ES-I3 (cell line): ENCODE results near the gene ZNF485.
"Not testable (repeated sequence)": the region's sequence is repeated elsewhere in the genome, so short reads cannot be mapped to it uniquely, and the experiment has no call there.

Experiments used
- H3K36me3 ChIP-seq: 2 replicates; pipeline ENCODE4 v1.6.1; 2013; ENCODE audit warnings: mild to moderate bottlenecking, low read length, control low read depth, moderate library complexity; ENCODE audit not compliant: insufficient read depth
- H3K4me1 ChIP-seq: 2 replicates; pipeline ENCODE4 v1.6.1; 2013; ENCODE audit warnings: mild to moderate bottlenecking, control low read depth, low read length; ENCODE audit not compliant: insufficient read depth
- H3K9ac ChIP-seq: 2 replicates; pipeline ENCODE4 v1.6.1; 2013; ENCODE audit warnings: low read depth, mild to moderate bottlenecking, low read length, moderate library complexity
- H3K9me3 ChIP-seq: 2 replicates; pipeline ENCODE4 v1.6.1; 2013; ENCODE audit warnings: mild to moderate bottlenecking, low read length, moderate library complexity; ENCODE audit not compliant: control insufficient read depth, insufficient read depth

ZNF485 gene

GRCh38 chr10:43591303-43591904 is 14.8 kb upstream of the ZNF485 start:
- H3K36me3 ChIP-seq: no peaks in the 10 kb centered on the region
- H3K4me1 ChIP-seq: no peaks in the 10 kb centered on the region
- H3K9ac ChIP-seq: no peak overlapping the region
- H3K9me3 ChIP-seq: peaks cover 8% of the 10 kb centered on the region; the same call in 1 of the 2 replicates

GRCh38 chr10:43594944-43595589 is 11.2 kb upstream of the ZNF485 start:
- no peaks in the 10 kb centered on the region for H3K36me3 ChIP-seq
- H3K4me1 ChIP-seq: no peaks in the 10 kb centered on the region
- no peak overlapping the region for H3K9ac ChIP-seq
- H3K9me3 ChIP-seq: peaks cover 11% of the 10 kb centered on the region

GRCh38 chr10:43595739-43596298 is 10.4 kb upstream of the ZNF485 start:
- no peak overlapping the region for H3K9ac ChIP-seq
- peaks cover 11% of the 10 kb centered on the region for H3K9me3 ChIP-seq

DNA sequence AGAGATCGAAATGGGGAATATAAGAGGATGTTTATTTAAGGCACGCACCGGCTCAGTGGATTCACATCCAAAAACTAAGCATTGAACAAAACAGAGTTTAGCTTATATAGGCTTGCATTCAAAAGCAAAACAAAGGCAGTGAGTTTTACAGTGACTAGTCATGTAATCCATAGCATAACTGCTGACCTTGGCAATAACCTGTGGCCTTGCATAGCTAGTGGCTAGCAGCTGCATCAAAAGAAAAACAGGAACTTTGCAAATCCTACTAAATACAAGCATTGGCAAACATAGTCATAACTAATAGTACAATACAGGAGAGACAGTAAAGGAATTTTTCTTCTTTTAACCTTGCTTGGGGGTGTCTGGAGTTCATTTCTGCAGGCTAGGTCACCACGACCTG is 9.7 kb upstream of the ZNF485 start:
- no peaks in the 10 kb centered on the region for H3K4me1 ChIP-seq
- H3K36me3 ChIP-seq: no peaks in the 10 kb centered on the region
- peaks cover 11% of the 10 kb centered on the region for H3K9me3 ChIP-seq
- H3K9ac ChIP-seq: no peak overlapping the region

More at GRCh38 chr10:43595739-43596298, 10.4 kb upstream of the ZNF485 start:
- Histone ChIP-seq H3K36me3 (no peaks in the 10 kb centered on the region), H3K4me1 (no peaks in the 10 kb centered on the region)

- no peaks in the 10 kb centered on the region for H3K36me3 ChIP-seq
- no peaks in the 10 kb centered on the region for H3K4me1 ChIP-seq
- H3K9me3 ChIP-seq: peaks cover 9% of the 10 kb centered on the region; the same call in 1 of the 2 replicates
- H3K9ac ChIP-seq: no peak overlapping the region
Measured at GRCh38 chr10:43598446-43598845, 7.8 kb upstream of the ZNF485 start.

GRCh38 chr10:43599333-43599732 is 6.9 kb upstream of the ZNF485 start:
- Histone ChIP-seq H3K36me3 (no peaks in the 10 kb centered on the region), H3K9ac (no peak overlapping the region), H3K4me1 (no peaks in the 10 kb centered on the region), H3K9me3 (peaks cover 3% of the 10 kb centered on the region; the same call in 1 of the 2 replicates)

DNA sequence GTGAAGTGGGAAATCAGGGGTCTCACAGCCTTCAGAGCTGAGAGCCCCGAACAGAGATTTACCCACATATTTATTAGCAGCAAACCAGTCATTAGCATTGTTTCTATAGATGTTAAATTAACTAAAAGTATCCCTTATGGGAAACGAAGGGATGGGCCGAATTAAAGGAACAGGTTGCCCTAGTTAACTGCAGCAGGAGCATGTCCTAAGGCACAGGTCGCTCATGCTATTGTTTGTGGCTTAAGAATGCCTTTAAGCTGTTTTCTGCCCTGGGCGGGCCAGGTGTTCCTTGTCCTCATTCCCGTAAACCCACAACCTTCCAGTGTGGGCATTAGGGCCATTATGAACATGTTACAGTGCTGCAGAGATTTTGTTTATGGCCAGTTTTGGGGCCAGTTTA is 4.7 kb upstream of the ZNF485 start:
- H3K9me3 ChIP-seq, H3K4me1 ChIP-seq, H3K36me3 ChIP-seq, H3K9ac ChIP-seq: not testable (repeated sequence)

- H3K9ac ChIP-seq: peak overlapping the region; percentile 67; the same call in 1 of the 2 replicates
- H3K4me1 ChIP-seq: no peaks in the 10 kb centered on the region
Measured at GRCh38 chr10:43605850-43606322, 352 bp upstream of the ZNF485 start.

GRCh38 chr10:43607199-43607573 is 948 bp downstream of the ZNF485 start:
- peak overlapping the region; percentile 67 for H3K9ac ChIP-seq
- H3K9me3 ChIP-seq: no peaks in the 10 kb centered on the region
- peaks cover 8% of the 10 kb centered on the region; the same call in 1 of the 2 replicates for H3K36me3 ChIP-seq
- H3K4me1 ChIP-seq: no peaks in the 10 kb centered on the region

More at GRCh38 chr10:43605850-43606322, 352 bp upstream of the ZNF485 start:
- Histone ChIP-seq H3K9me3 (no peaks in the 10 kb centered on the region), H3K36me3 (peaks cover 8% of the 10 kb centered on the region; the same call in 1 of the 2 replicates)

DNA sequence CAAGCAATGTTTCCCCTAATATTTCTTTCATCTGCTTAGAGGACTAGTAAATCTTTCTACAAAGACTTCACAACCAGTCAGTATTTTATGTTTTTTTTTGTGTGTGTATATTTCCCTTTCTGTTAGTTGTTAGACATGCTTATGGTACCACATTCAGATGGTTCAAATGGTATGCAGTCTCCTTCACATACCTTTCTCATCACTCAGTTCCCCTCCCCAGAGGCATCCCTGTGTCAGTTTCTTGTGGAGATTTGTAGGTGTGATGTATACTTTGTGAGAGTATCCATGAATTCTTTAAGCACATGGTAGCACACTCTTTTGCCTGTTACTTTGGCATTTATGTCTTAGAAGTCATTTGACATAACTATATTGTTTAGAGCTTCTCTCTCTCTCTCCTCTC is 4.4 kb downstream of the ZNF485 start:
- Histone ChIP-seq H3K9me3 (peaks cover 2% of the 10 kb centered on the region; the same call in 1 of the 2 replicates), H3K4me1 (no peaks in the 10 kb centered on the region), H3K9ac (no peak overlapping the region), H3K36me3 (peaks cover 8% of the 10 kb centered on the region; the same call in 1 of the 2 replicates)

DNA sequence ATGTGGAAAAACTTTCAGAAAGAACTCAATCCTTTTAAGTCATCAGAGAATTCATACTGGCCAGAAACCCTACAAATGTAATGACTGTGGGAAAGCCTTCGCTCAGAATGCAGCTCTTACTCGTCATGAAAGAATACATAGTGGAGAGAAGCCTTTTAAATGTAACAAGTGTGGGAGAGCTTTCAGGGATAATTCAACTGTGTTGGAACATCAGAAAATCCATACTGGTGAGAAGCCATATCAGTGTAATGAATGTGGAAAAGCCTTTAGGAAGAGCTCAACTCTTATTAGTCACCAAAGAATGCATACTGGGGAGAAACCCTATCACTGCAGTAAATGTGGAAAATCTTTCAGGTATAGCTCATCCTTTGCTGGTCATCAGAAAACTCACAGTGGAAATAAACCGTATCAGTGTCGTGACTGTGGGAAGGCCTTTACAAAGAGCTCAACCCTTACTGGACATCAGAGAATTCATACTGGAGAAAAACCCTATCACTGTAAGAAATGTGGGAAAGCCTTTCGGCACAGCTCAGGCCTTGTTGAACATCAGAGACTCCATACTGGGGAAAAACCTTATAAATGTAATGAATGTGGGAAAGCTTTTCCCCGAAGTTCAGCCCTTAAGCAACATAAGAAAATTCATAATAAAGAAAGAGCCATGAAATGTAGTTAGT is 10.6 kb downstream of the ZNF485 start:
- Histone ChIP-seq H3K4me1 (no peaks in the 10 kb centered on the region), H3K9me3 (peaks cover 13% of the 10 kb centered on the region), H3K9ac (no peak overlapping the region), H3K36me3 (peaks cover 10% of the 10 kb centered on the region; the same call in 1 of the 2 replicates)

DNA sequence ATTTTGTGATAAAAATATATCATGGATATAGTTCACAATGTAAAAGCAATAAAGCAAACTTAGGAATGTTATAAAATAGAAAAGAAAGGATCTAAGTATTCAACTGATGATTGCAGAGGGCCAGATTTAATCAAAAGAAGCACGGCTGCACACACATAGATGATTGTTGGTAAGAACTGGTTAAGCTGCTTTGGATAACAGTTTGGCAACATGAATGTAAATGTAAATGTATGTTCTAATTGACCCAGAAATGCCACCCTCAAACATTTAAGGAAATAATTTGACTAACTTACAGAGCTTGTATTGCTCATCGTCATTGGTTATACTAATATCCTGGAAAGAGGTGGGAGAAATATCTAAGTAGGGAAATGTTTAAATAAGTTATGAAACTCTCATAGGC is 13.1 kb downstream of the ZNF485 start:
- Histone ChIP-seq H3K9ac (no peak overlapping the region), H3K4me1 (no peaks in the 10 kb centered on the region), H3K9me3 (peaks cover 13% of the 10 kb centered on the region), H3K36me3 (peaks cover 10% of the 10 kb centered on the region; the same call in 1 of the 2 replicates)

DNA sequence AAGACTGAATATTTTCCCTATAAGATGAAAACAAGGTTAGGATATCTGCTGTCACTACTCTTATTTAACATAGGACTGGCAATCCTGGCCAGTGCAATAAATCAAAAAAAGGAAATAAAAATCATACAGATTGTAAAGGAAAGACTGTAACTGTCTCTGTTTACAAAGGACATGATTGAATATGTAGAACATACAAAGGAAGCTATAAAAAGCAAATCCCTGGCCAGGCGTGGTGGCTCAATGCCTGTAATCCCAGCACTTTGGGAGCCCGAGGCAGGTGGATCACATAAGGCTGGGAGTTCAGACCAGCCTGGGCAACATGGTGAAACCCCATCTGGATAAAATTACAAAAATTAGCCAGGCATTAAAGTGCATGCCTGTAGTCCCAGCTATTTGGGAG is 15.8 kb downstream of the ZNF485 start:
- H3K36me3 ChIP-seq: no peaks in the 10 kb centered on the region; the same call in 1 of the 2 replicates
- no peak overlapping the region for H3K9ac ChIP-seq
- peaks cover 5% of the 10 kb centered on the region; the same call in 1 of the 2 replicates for H3K9me3 ChIP-seq
- H3K4me1 ChIP-seq: no peaks in the 10 kb centered on the region

- Histone ChIP-seq H3K9ac (no peak overlapping the region), H3K4me1 (no peaks in the 10 kb centered on the region), H3K9me3 (no peaks in the 10 kb centered on the region), H3K36me3 (no peaks in the 10 kb centered on the region)
Measured at GRCh38 chr10:43623351-43623750, 17.1 kb downstream of the ZNF485 start.
